ENCODE results near the gene TP53AIP1. TPM values are rescaled to one million over a fixed set of nuclear protein-coding genes. Genes with fewer than 3 reads are reported as not detected.
A peak's percentile ranks its signal among the peaks of the same experiment; 100 is the strongest.

Gene TP53AIP1
- total and polyA plus RNA-seq, 7 experiments from 2014 or later = not detected

DNA sequence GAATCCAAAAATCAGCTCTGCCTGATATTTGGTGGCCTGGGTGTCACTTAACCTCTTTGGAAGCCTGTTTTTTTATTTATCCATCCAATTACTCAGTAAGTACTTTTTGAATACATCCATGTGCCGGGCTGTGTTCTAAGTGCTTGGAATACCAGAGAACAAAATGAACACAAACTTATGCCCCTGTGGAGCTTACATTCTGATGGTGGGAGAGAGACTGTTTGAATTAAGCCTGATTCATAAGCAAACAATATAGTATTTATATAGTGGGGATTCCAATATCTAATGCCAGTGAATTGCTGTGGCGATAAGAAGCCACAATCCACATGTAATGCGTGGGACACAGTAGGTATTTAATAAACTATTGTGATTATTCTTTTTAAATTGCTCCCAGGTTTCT lies 32.1 kb downstream of the TP53AIP1 start:
- Histone ChIP-seq H3K27ac (ENCODE audit: low read depth, low read length) (no peak overlapping the region), H3K36me3 (ENCODE audit: control insufficient read depth in 2 of 3, insufficient read depth in 3 of 3, low read length in 3 of 3) (no peaks in the 10 kb centered on the region), H3K4me1 (ENCODE audit: control insufficient read depth in 2 of 2, insufficient read depth in 2 of 2, low read length in 2 of 2) (peaks cover 0 to 3% of the 10 kb centered on the region in 2 donors), H3K9me3 (ENCODE audit: control insufficient read depth in 2 of 3, low read length in 3 of 3) (no peaks in the 10 kb centered on the region), H3K27me3 (ENCODE audit: control insufficient read depth in 2 of 2, insufficient read depth in 2 of 2, low read length in 2 of 2) (peaks cover 4 to 5% of the 10 kb centered on the region in 2 donors), H3K4me3 (ENCODE audit: low read length) (no peak overlapping the region)
- intact Hi-C loops (cut with micrococcal nuclease) = no loop called here
- ChIA-PET CTCF (no interaction called here), POLR2A (no interaction called here)
- ATAC-seq (no peak), DNase-seq (no peak)
- H3K27me3 Mint-ChIP-seq = peaks cover 15 to 64% (median 52%) of the 10 kb centered on the region in 5 donors
- no peak overlapping the region for H3K4me3 Mint-ChIP-seq
- peaks cover 0 to 2% (median 0%) of the 10 kb centered on the region in 11 donors for H3K9me3 Mint-ChIP-seq
- H3K4me1 Mint-ChIP-seq = peaks cover 0 to 15% (median 7%) of the 10 kb centered on the region in 7 donors
- no peak overlapping the region for H3K27ac Mint-ChIP-seq
- peaks cover 0 to 2% (median 0%) of the 10 kb centered on the region in 5 donors for H3K36me3 Mint-ChIP-seq

DNA sequence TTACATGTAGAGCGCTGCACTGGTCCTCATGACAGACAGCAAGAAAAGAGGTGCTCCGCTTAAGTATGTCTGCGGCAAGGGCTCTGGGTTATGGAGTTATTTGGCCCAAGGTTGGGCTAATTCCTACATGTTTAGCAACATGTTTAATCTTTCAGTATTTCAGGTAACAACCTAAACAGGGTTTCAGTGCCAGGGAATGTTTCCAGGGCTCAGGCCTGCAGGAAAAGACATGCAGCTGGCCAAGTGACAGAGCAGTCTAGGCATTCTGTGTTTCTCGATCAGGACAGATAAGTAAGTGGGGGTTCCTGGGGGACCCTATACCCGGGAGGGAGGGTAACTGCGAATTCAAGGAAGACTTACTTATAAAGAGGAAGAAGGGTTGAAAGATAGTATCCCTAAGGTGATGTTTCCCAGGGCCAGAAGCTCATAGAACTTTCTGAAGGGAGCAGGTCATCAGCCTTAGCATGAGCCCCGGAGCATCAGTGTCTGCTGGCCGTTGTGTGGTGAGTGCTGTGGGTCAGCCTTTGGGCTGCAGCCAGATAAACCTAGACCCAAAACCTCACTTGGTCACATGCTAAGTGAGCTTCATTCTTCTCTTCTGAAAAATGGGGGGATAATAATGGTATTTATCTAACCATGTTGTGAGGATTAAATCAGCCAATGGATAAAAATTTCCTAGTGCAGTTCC lies 33.1 kb downstream of the TP53AIP1 start:
- Histone ChIP-seq H3K4me1 (ENCODE audit: control insufficient read depth in 2 of 2, insufficient read depth in 2 of 2, low read length in 2 of 2) (peaks cover 0 to 3% of the 10 kb centered on the region in 2 donors), H3K27ac (ENCODE audit: low read depth, low read length) (no peak overlapping the region), H3K4me3 (ENCODE audit: low read length) (no peak overlapping the region), H3K27me3 (ENCODE audit: control insufficient read depth in 2 of 2, insufficient read depth in 2 of 2, low read length in 2 of 2) (peaks cover 4 to 5% of the 10 kb centered on the region in 2 donors), H3K36me3 (ENCODE audit: control insufficient read depth in 2 of 3, insufficient read depth in 3 of 3, low read length in 3 of 3) (no peaks in the 10 kb centered on the region), H3K9me3 (ENCODE audit: control insufficient read depth in 2 of 3, low read length in 3 of 3) (no peaks in the 10 kb centered on the region)
- ATAC-seq = no peak
- no peak for DNase-seq
- Mint-ChIP-seq H3K36me3 (no peaks in the 10 kb centered on the region), H3K27ac (no peak overlapping the region), H3K4me3 (no peak overlapping the region), H3K9me3 (peaks cover 0 to 2% (median 0%) of the 10 kb centered on the region in 11 donors), H3K27me3 (peaks cover 15 to 61% (median 56%) of the 10 kb centered on the region in 5 donors), H3K4me1 (peaks cover 1 to 18% (median 8%) of the 10 kb centered on the region in 7 donors)
- ChIA-PET CTCF (interaction anchor here (1.6 to 2.7 kb wide), 2 partner anchors 24 to 752 kb away, joined by 4 to 11 read pairs; no protein-coding TSS in a partner anchor), POLR2A (no interaction called here)
- intact Hi-C loops (cut with micrococcal nuclease) = loop anchor here in 1 of 2 donors (5.0 kb wide), 3 partner anchors 737 to 872 kb away; no protein-coding TSS in a partner anchor

GRCh38 chr11:128908391-128909246 lies 34.1 kb downstream of the TP53AIP1 start:
- no peak for DNase-seq

GRCh38 chr11:128907585-128907984 lies 35.1 kb downstream of the TP53AIP1 start:
- Histone ChIP-seq H3K4me1 (ENCODE audit: control insufficient read depth in 2 of 2, insufficient read depth in 2 of 2, low read length in 2 of 2) (peaks cover 0 to 3% of the 10 kb centered on the region in 2 donors), H3K27me3 (ENCODE audit: control insufficient read depth in 2 of 2, insufficient read depth in 2 of 2, low read length in 2 of 2) (peaks cover 4 to 5% of the 10 kb centered on the region in 2 donors), H3K36me3 (ENCODE audit: control insufficient read depth in 2 of 3, insufficient read depth in 3 of 3, low read length in 3 of 3) (no peaks in the 10 kb centered on the region), H3K9me3 (ENCODE audit: control insufficient read depth in 2 of 3, low read length in 3 of 3) (no peaks in the 10 kb centered on the region), H3K4me3 (ENCODE audit: low read length) (no peak overlapping the region), H3K27ac (ENCODE audit: low read depth, low read length) (no peak overlapping the region)
- Mint-ChIP-seq H3K27ac (no peak overlapping the region), H3K9me3 (peaks cover 0 to 2% (median 0%) of the 10 kb centered on the region in 11 donors), H3K36me3 (no peaks in the 10 kb centered on the region), H3K4me3 (peak overlapping the region in 2 of 10 donors; percentile 4 to 42), H3K4me1 (peaks cover 7 to 24% (median 11%) of the 10 kb centered on the region in 7 donors), H3K27me3 (peaks cover 8 to 73% (median 48%) of the 10 kb centered on the region in 5 donors)
- CTCF ChIA-PET = interaction anchor here (0.6 to 2.7 kb wide), 3 partner anchors 16 to 22 kb away, joined by 3 to 11 read pairs (median 6); no protein-coding TSS in a partner anchor
- DNase-seq (no peak), ATAC-seq (no peak)
- intact Hi-C loops (cut with micrococcal nuclease) = loop anchor here in 1 of 2 donors (5.0 kb wide), 3 partner anchors 735 to 870 kb away; no protein-coding TSS in a partner anchor
- POLR2A ChIA-PET = no interaction called here

More at GRCh38 chr11:128908391-128909246, 34.1 kb downstream of the TP53AIP1 start:
- H3K9me3 ChIP-seq (ENCODE audit: control insufficient read depth in 2 of 3, low read length in 3 of 3) = no peaks in the 10 kb centered on the region
- Mint-ChIP-seq H3K27me3 (peaks cover 13 to 67% (median 56%) of the 10 kb centered on the region in 5 donors), H3K4me3 (peak overlapping the region in 1 of 10 donors; percentile 7), H3K36me3 (no peaks in the 10 kb centered on the region), H3K4me1 (peaks cover 7 to 24% (median 11%) of the 10 kb centered on the region in 7 donors), H3K27ac (no peak overlapping the region), H3K9me3 (peaks cover 0 to 2% (median 0%) of the 10 kb centered on the region in 11 donors)
- intact Hi-C loops (cut with micrococcal nuclease) = loop anchor here in 1 of 2 donors (5.0 kb wide), 3 partner anchors 736 to 871 kb away; no protein-coding TSS in a partner anchor
- ATAC-seq = peak; percentile 53
- no peaks in the 10 kb centered on the region for H3K36me3 ChIP-seq (ENCODE audit: control insufficient read depth in 2 of 3, insufficient read depth in 3 of 3, low read length in 3 of 3)
- H3K27ac ChIP-seq (ENCODE audit: low read depth, low read length) = no peak overlapping the region
- POLR2A ChIA-PET = no interaction called here
- peaks cover 4 to 5% of the 10 kb centered on the region in 2 donors for H3K27me3 ChIP-seq (ENCODE audit: control insufficient read depth in 2 of 2, insufficient read depth in 2 of 2, low read length in 2 of 2)
- no peak overlapping the region for H3K4me3 ChIP-seq (ENCODE audit: low read length)
- H3K4me1 ChIP-seq (ENCODE audit: control insufficient read depth in 2 of 2, insufficient read depth in 2 of 2, low read length in 2 of 2) = peaks cover 0 to 3% of the 10 kb centered on the region in 2 donors
- CTCF ChIA-PET = interaction anchor here (1.6 to 2.7 kb wide), 2 partner anchors 23 to 751 kb away, joined by 4 to 11 read pairs; no protein-coding TSS in a partner anchor

- H3K27ac ChIP-seq (ENCODE audit: low read depth, low read length) = no peak overlapping the region
- DNase-seq (no peak), ATAC-seq (no peak)
- peak overlapping the region; percentile 62 for H3K4me3 ChIP-seq (ENCODE audit: low read length)
- no peaks in the 10 kb centered on the region for H3K9me3 ChIP-seq (ENCODE audit: control insufficient read depth in 2 of 3, low read length in 3 of 3)
- intact Hi-C loops (cut with micrococcal nuclease) = loop anchor here (1.0 to 5.0 kb wide), 5 partner anchors 20 to 869 kb away; no protein-coding TSS in a partner anchor
- ChIA-PET POLR2A (interaction anchor here (0.9 kb wide), 1 partner anchor 22 kb away, joined by 4 read pairs; no protein-coding TSS in a partner anchor), CTCF (interaction anchor here (0.8 to 1.9 kb wide), 6 partner anchors 14 to 747 kb away, joined by 3 to 6 read pairs (median 3); no protein-coding TSS in a partner anchor)
- Mint-ChIP-seq H3K27me3 (peaks cover 8 to 82% (median 36%) of the 10 kb centered on the region in 5 donors), H3K27ac (peak overlapping the region in 2 of 9 donors; percentile 13 to 59), H3K4me3 (peak overlapping the region; percentile 79 to 89 (median 82)), H3K4me1 (peaks cover 7 to 24% (median 11%) of the 10 kb centered on the region in 7 donors), H3K9me3 (no peaks in the 10 kb centered on the region), H3K36me3 (no peaks in the 10 kb centered on the region)
- peaks cover 4 to 5% of the 10 kb centered on the region in 2 donors for H3K27me3 ChIP-seq (ENCODE audit: control insufficient read depth in 2 of 2, insufficient read depth in 2 of 2, low read length in 2 of 2)
- H3K36me3 ChIP-seq (ENCODE audit: control insufficient read depth in 2 of 3, insufficient read depth in 3 of 3, low read length in 3 of 3) = no peaks in the 10 kb centered on the region
- H3K4me1 ChIP-seq (ENCODE audit: control insufficient read depth in 2 of 2, insufficient read depth in 2 of 2, low read length in 2 of 2) = peaks cover 0 to 3% of the 10 kb centered on the region in 2 donors
Measured at GRCh38 chr11:128906185-128907050, 36.3 kb downstream of the TP53AIP1 start.

All from naive thymus-derived CD4-positive, alpha-beta T cell (primary cell).